ENCODE data around the gene ESCO1. TPM values are rescaled to one million over a fixed set of nuclear protein-coding genes. Genes with fewer than 3 reads are reported as not detected.

Gene ESCO1
- total RNA-seq, 1 donor from 2014 or later = 13.6 TPM

GRCh38 chr18:21538230-21538629 is 62.3 kb downstream of the ESCO1 start:
- Histone ChIP-seq H3K9me3 (ENCODE audit: control insufficient read depth in 3 of 3, low read length in 3 of 3) (no peaks in the 10 kb centered on the region), H3K4me3 (ENCODE audit: low read length in 3 of 3) (no peak overlapping the region), H3K9ac (ENCODE audit: low read depth in 1 of 3, low read length in 3 of 3) (no peak overlapping the region), H3K36me3 (ENCODE audit: control insufficient read depth in 3 of 3, insufficient read depth in 3 of 3, low read length in 3 of 3) (peaks cover 13 to 29% (median 23%) of the 10 kb centered on the region in 3 donors), H3K4me1 (ENCODE audit: control insufficient read depth in 3 of 3, insufficient read depth in 3 of 3, low read length in 3 of 3) (no peaks in the 10 kb centered on the region), H3K27ac (ENCODE audit: low read depth, low read length) (no peak overlapping the region), H3K27me3 (ENCODE audit: control insufficient read depth in 3 of 3, insufficient read depth in 3 of 3, low read length in 3 of 3) (no peaks in the 10 kb centered on the region)

- no peaks in the 10 kb centered on the region for H3K4me1 ChIP-seq (ENCODE audit: control insufficient read depth in 3 of 3, insufficient read depth in 3 of 3, low read length in 3 of 3)
- H3K4me3 ChIP-seq (ENCODE audit: low read length in 3 of 3) = no peak overlapping the region
- H3K27ac ChIP-seq (ENCODE audit: low read depth, low read length) = no peak overlapping the region
- no peaks in the 10 kb centered on the region for H3K9me3 ChIP-seq (ENCODE audit: control insufficient read depth in 3 of 3, low read length in 3 of 3)
- H3K36me3 ChIP-seq (ENCODE audit: control insufficient read depth in 3 of 3, insufficient read depth in 3 of 3, low read length in 3 of 3) = peaks cover 13 to 34% (median 28%) of the 10 kb centered on the region in 3 donors
- H3K9ac ChIP-seq (ENCODE audit: low read depth in 1 of 3, low read length in 3 of 3) = no peak overlapping the region
- H3K27me3 ChIP-seq (ENCODE audit: control insufficient read depth in 3 of 3, insufficient read depth in 3 of 3, low read length in 3 of 3) = no peaks in the 10 kb centered on the region
Measured at GRCh38 chr18:21534327-21534726, 66.2 kb downstream of the ESCO1 start.

- no peak overlapping the region for H3K9ac ChIP-seq (ENCODE audit: low read depth in 1 of 3, low read length in 3 of 3)
- H3K4me1 ChIP-seq (ENCODE audit: control insufficient read depth in 3 of 3, insufficient read depth in 3 of 3, low read length in 3 of 3) = no peaks in the 10 kb centered on the region
- no peaks in the 10 kb centered on the region for H3K27me3 ChIP-seq (ENCODE audit: control insufficient read depth in 3 of 3, insufficient read depth in 3 of 3, low read length in 3 of 3)
- H3K4me3 ChIP-seq (ENCODE audit: low read length in 3 of 3) = no peak overlapping the region
- H3K36me3 ChIP-seq (ENCODE audit: control insufficient read depth in 3 of 3, insufficient read depth in 3 of 3, low read length in 3 of 3) = peaks cover 0 to 18% (median 17%) of the 10 kb centered on the region in 3 donors
- no peaks in the 10 kb centered on the region for H3K9me3 ChIP-seq (ENCODE audit: control insufficient read depth in 3 of 3, low read length in 3 of 3)
- no peak overlapping the region for H3K27ac ChIP-seq (ENCODE audit: low read depth, low read length)
Measured at GRCh38 chr18:21526463-21526862, 74.0 kb downstream of the ESCO1 start.

DNA sequence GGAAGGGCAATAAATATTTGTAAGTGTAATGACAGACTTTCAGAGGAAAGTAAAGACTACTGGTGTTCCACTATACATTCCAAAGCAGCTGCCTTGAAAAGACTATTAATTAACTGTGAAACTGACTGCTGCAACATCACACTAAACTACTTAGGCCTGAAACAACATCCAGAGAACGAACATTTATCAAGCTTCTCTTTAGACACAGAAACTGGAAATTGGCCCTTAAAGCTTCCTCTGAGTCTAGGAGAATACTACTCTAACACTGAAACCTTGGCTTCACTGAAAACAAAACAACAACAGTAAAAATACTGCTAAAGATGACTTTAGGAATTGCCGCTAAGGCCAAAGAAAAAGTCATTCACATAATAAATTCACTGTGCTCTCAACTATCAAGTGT is 74.6 kb downstream of the ESCO1 start:
- peaks cover 0 to 18% (median 12%) of the 10 kb centered on the region in 3 donors for H3K36me3 ChIP-seq (ENCODE audit: control insufficient read depth in 3 of 3, insufficient read depth in 3 of 3, low read length in 3 of 3)
- H3K9ac ChIP-seq (ENCODE audit: low read depth in 1 of 3, low read length in 3 of 3) = no peak overlapping the region
- no peak overlapping the region for H3K4me3 ChIP-seq (ENCODE audit: low read length in 3 of 3)
- H3K27me3 ChIP-seq (ENCODE audit: control insufficient read depth in 3 of 3, insufficient read depth in 3 of 3, low read length in 3 of 3) = no peaks in the 10 kb centered on the region
- no peaks in the 10 kb centered on the region for H3K9me3 ChIP-seq (ENCODE audit: control insufficient read depth in 3 of 3, low read length in 3 of 3)
- H3K27ac ChIP-seq (ENCODE audit: low read depth, low read length) = no peak overlapping the region
- H3K4me1 ChIP-seq (ENCODE audit: control insufficient read depth in 3 of 3, insufficient read depth in 3 of 3, low read length in 3 of 3) = no peaks in the 10 kb centered on the region

GRCh38 chr18:21522530-21522929 is 78.0 kb downstream of the ESCO1 start:
- Histone ChIP-seq H3K9me3 (ENCODE audit: control insufficient read depth in 3 of 3, low read length in 3 of 3) (no peaks in the 10 kb centered on the region), H3K27me3 (ENCODE audit: control insufficient read depth in 3 of 3, insufficient read depth in 3 of 3, low read length in 3 of 3) (no peaks in the 10 kb centered on the region), H3K36me3 (ENCODE audit: control insufficient read depth in 3 of 3, insufficient read depth in 3 of 3, low read length in 3 of 3) (peaks cover 5 to 15% (median 11%) of the 10 kb centered on the region in 3 donors), H3K4me1 (ENCODE audit: control insufficient read depth in 3 of 3, insufficient read depth in 3 of 3, low read length in 3 of 3) (no peaks in the 10 kb centered on the region), H3K27ac (ENCODE audit: low read depth, low read length) (no peak overlapping the region), H3K9ac (ENCODE audit: low read depth in 1 of 3, low read length in 3 of 3) (no peak overlapping the region), H3K4me3 (ENCODE audit: low read length in 3 of 3) (no peak overlapping the region)

DNA sequence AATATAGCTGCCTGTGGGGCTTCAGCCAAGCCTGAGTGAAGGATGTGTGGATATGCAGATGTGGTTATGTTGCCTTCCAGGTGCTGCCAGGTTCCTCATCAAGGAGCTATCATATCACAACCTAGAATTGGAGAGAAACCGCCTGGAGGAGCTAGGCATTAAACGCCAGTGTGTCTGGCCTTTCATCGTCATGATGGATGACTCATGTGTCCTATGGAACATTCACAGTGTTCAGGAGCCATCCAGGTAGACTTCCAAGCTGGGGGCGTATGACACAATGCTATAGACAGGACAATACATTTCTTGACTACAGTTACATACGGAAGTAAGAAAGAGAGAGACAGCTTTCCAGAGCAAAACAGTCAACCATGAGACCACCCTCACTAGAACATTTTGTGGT is 86.8 kb downstream of the ESCO1 start:
- Histone ChIP-seq H3K4me1 (ENCODE audit: control insufficient read depth in 3 of 3, insufficient read depth in 3 of 3, low read length in 3 of 3) (no peaks in the 10 kb centered on the region), H3K4me3 (ENCODE audit: low read length in 3 of 3) (no peak overlapping the region), H3K9ac (ENCODE audit: low read depth in 1 of 3, low read length in 3 of 3) (no peak overlapping the region), H3K27me3 (ENCODE audit: control insufficient read depth in 3 of 3, insufficient read depth in 3 of 3, low read length in 3 of 3) (no peaks in the 10 kb centered on the region), H3K9me3 (ENCODE audit: control insufficient read depth in 3 of 3, low read length in 3 of 3) (no peaks in the 10 kb centered on the region), H3K36me3 (ENCODE audit: control insufficient read depth in 3 of 3, insufficient read depth in 3 of 3, low read length in 3 of 3) (peaks cover 9 to 26% (median 16%) of the 10 kb centered on the region in 3 donors), H3K27ac (ENCODE audit: low read depth, low read length) (no peak overlapping the region)

DNA sequence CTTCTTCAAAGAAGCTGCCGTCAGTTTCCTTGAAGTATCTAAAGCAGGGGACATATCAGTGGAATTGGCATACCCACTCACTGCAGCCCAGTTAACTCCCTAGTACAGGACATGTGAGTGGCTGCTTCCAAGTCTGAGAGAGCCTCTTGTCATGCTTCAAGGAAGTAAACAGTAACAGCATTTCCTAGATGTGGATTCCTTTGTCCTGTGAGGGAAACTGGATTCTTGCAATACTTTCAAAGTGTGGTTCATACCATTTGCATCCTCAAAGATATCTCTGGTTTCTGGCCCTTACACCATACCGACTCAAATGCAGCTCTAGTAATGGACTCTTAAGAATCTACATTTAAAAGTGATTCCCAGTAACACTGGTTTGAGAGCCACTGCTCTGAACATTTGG is 87.2 kb downstream of the ESCO1 start:
- Histone ChIP-seq H3K4me1 (ENCODE audit: control insufficient read depth in 3 of 3, insufficient read depth in 3 of 3, low read length in 3 of 3) (no peaks in the 10 kb centered on the region), H3K27me3 (ENCODE audit: control insufficient read depth in 3 of 3, insufficient read depth in 3 of 3, low read length in 3 of 3) (no peaks in the 10 kb centered on the region), H3K36me3 (ENCODE audit: control insufficient read depth in 3 of 3, insufficient read depth in 3 of 3, low read length in 3 of 3) (peaks cover 9 to 28% (median 18%) of the 10 kb centered on the region in 3 donors), H3K4me3 (ENCODE audit: low read length in 3 of 3) (no peak overlapping the region), H3K9ac (ENCODE audit: low read depth in 1 of 3, low read length in 3 of 3) (no peak overlapping the region), H3K27ac (ENCODE audit: low read depth, low read length) (no peak overlapping the region), H3K9me3 (ENCODE audit: control insufficient read depth in 3 of 3, low read length in 3 of 3) (no peaks in the 10 kb centered on the region)

DNA sequence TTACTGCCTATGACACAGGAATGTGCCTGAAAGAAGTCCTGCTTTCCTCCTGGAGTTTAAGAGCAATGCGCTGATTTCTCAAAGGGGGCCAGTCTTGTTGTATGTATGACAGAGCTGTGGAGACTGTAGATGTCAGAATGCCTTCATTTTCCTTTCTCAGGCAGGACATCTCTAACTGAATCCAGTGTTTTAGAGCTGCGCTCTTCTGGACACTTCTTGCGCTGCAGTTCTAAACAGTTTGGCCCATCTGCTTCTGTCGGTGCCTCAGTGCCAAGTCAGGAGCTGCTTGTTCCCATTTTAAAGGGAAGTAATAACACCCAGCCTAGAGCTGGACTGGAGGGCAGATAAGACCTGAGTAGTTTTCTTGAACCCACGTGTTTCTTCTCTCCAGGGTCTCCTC is 91.4 kb downstream of the ESCO1 start:
- H3K27me3 ChIP-seq (ENCODE audit: control insufficient read depth in 3 of 3, insufficient read depth in 3 of 3, low read length in 3 of 3) = no peaks in the 10 kb centered on the region
- peaks cover 10 to 20% (median 17%) of the 10 kb centered on the region in 3 donors for H3K36me3 ChIP-seq (ENCODE audit: control insufficient read depth in 3 of 3, insufficient read depth in 3 of 3, low read length in 3 of 3)
- no peak overlapping the region for H3K4me3 ChIP-seq (ENCODE audit: low read length in 3 of 3)
- no peak overlapping the region for H3K9ac ChIP-seq (ENCODE audit: low read depth in 1 of 3, low read length in 3 of 3)
- no peaks in the 10 kb centered on the region for H3K9me3 ChIP-seq (ENCODE audit: control insufficient read depth in 3 of 3, low read length in 3 of 3)
- no peak overlapping the region for H3K27ac ChIP-seq (ENCODE audit: low read depth, low read length)
- peaks cover 5 to 11% (median 9%) of the 10 kb centered on the region in 3 donors for H3K4me1 ChIP-seq (ENCODE audit: control insufficient read depth in 3 of 3, insufficient read depth in 3 of 3, low read length in 3 of 3)

- H3K9ac ChIP-seq (ENCODE audit: low read depth in 1 of 3, low read length in 3 of 3) = peak overlapping the region in 1 of 3 donors; percentile 8
- H3K27me3 ChIP-seq (ENCODE audit: control insufficient read depth in 3 of 3, insufficient read depth in 3 of 3, low read length in 3 of 3) = no peaks in the 10 kb centered on the region
- H3K4me1 ChIP-seq (ENCODE audit: control insufficient read depth in 3 of 3, insufficient read depth in 3 of 3, low read length in 3 of 3) = peaks cover 5 to 11% (median 9%) of the 10 kb centered on the region in 3 donors
- peaks cover 4 to 10% (median 8%) of the 10 kb centered on the region in 3 donors for H3K36me3 ChIP-seq (ENCODE audit: control insufficient read depth in 3 of 3, insufficient read depth in 3 of 3, low read length in 3 of 3)
- H3K4me3 ChIP-seq (ENCODE audit: low read length in 3 of 3) = no peak overlapping the region
- H3K9me3 ChIP-seq (ENCODE audit: control insufficient read depth in 3 of 3, low read length in 3 of 3) = no peaks in the 10 kb centered on the region
- no peak overlapping the region for H3K27ac ChIP-seq (ENCODE audit: low read depth, low read length)
Measured at GRCh38 chr18:21507913-21508701, 92.4 kb downstream of the ESCO1 start.

DNA sequence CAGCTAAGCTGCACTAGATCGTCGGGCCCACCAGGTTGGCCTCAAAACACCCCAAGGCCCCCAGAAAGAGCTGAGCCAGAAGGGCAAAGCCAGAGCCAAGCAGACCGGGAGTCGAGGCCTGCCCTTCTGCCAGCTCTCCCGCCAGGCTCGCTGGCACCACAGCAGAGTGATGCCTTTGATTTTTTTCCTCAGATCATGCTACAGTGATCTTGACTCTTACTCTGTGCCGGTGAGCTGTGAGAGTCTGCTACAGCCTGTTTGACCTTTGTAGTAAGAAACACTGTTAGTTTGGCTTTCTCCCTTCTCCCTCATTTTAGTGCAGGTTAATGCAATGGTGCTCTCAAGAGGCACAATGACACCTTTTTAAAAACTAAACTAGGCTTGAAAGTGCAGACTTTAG is 97.8 kb downstream of the ESCO1 start:
- Histone ChIP-seq H3K9ac (ENCODE audit: low read depth in 1 of 3, low read length in 3 of 3) (peak overlapping the region in 1 of 3 donors; percentile 40), H3K9me3 (ENCODE audit: control insufficient read depth in 3 of 3, low read length in 3 of 3) (no peaks in the 10 kb centered on the region), H3K4me3 (ENCODE audit: low read length in 3 of 3) (no peak overlapping the region), H3K36me3 (ENCODE audit: control insufficient read depth in 3 of 3, insufficient read depth in 3 of 3, low read length in 3 of 3) (peaks cover 3 to 8% (median 4%) of the 10 kb centered on the region in 3 donors), H3K4me1 (ENCODE audit: control insufficient read depth in 3 of 3, insufficient read depth in 3 of 3, low read length in 3 of 3) (peaks cover 9 to 16% (median 11%) of the 10 kb centered on the region in 3 donors), H3K27ac (ENCODE audit: low read depth, low read length) (no peak overlapping the region), H3K27me3 (ENCODE audit: control insufficient read depth in 3 of 3, insufficient read depth in 3 of 3, low read length in 3 of 3) (no peaks in the 10 kb centered on the region)
